ENCODE results near the gene MRPL43. TPM values are rescaled to one million over a fixed set of nuclear protein-coding genes. Genes with fewer than 3 reads are reported as not detected.
A peak's percentile ranks its signal among the peaks of the same experiment; 100 is the strongest.

MRPL43 gene
- total and polyA plus RNA-seq, 2 donors, result 55.0 to 95.1 TPM

GRCh38 chr10:101000127-101000914, 13.0 kb upstream of the MRPL43 start:
- Histone ChIP-seq H3K27me3 (ENCODE audit: control insufficient read depth in 2 of 2, insufficient read depth in 1 of 2, low read length in 1 of 2) (peaks cover 0 to 20% of the 10 kb centered on the region in 2 donors), H3K36me3 (ENCODE audit: control insufficient read depth in 2 of 2, insufficient read depth in 2 of 2, low read length in 1 of 2) (peaks cover 2% of the 10 kb centered on the region in 2 donors), H3K4me3 (ENCODE audit: low read length in 2 of 2) (peak overlapping the region; percentile 51 to 82), H3K27ac (ENCODE audit: low read depth in 1 of 2, low read length in 1 of 2) (peak overlapping the region; percentile 69 to 74), H3K4me1 (ENCODE audit: control insufficient read depth in 2 of 2, insufficient read depth in 2 of 2, low read length in 2 of 2) (peaks cover 22 to 29% of the 10 kb centered on the region in 2 donors), H3K9me3 (ENCODE audit: control insufficient read depth in 2 of 2, insufficient read depth in 1 of 2, low read length in 1 of 2) (no peaks in the 10 kb centered on the region)
- DNase-seq (ENCODE audit: low read depth in 6 of 9, low spot score in 9 of 9), result no peak
- WGBS, result 19% methylated on average over 19 of the region's 19 CpGs

- Histone ChIP-seq H3K4me3 (ENCODE audit: low read length in 2 of 2) (peak within 1 kb of the TSS; percentile 82), H3K27me3 (ENCODE audit: control insufficient read depth in 2 of 2, insufficient read depth in 1 of 2, low read length in 1 of 2) (peaks cover 0 to 20% of the 10 kb centered on the region in 2 donors), H3K36me3 (ENCODE audit: control insufficient read depth in 2 of 2, insufficient read depth in 2 of 2, low read length in 1 of 2) (peaks cover 0 to 3% of the 10 kb centered on the region in 2 donors), H3K9me3 (ENCODE audit: control insufficient read depth in 2 of 2, insufficient read depth in 1 of 2, low read length in 1 of 2) (no peaks in the 10 kb centered on the region), H3K4me1 (ENCODE audit: control insufficient read depth in 2 of 2, insufficient read depth in 2 of 2, low read length in 2 of 2) (peaks cover 22 to 29% of the 10 kb centered on the region in 2 donors), H3K27ac (ENCODE audit: low read depth in 1 of 2, low read length in 1 of 2) (peak within 1 kb of the TSS; percentile 80 to 91)
- DNase-seq (ENCODE audit: low read depth in 6 of 9, low spot score in 9 of 9), result no peak
- under 1% methylated on average over 44 of the region's 44 CpGs for WGBS
Measured at GRCh38 chr10:100999742-101000126, 12.4 kb upstream of the MRPL43 start, which contains the start of gene LZTS2. Gene LZTS2, plus strand, starts transcription at chr10:100999808. Its CDS starts 2,731 bp downstream, at chr10:101002539.

- H3K27ac ChIP-seq (ENCODE audit: low read depth in 1 of 2, low read length in 1 of 2), result peak overlapping the region; percentile 80 to 91
- no peaks in the 10 kb centered on the region for H3K9me3 ChIP-seq (ENCODE audit: control insufficient read depth in 2 of 2, insufficient read depth in 1 of 2, low read length in 1 of 2)
- H3K36me3 ChIP-seq (ENCODE audit: control insufficient read depth in 2 of 2, insufficient read depth in 2 of 2, low read length in 1 of 2), result peaks cover 0 to 6% of the 10 kb centered on the region in 2 donors
- under 1% methylated on average over 82 of the region's 83 CpGs for WGBS
- peak in 5 of 9 donors; percentile 46 to 82 (median 69) for DNase-seq (ENCODE audit: low read depth in 6 of 9, low spot score in 9 of 9)
- H3K4me1 ChIP-seq (ENCODE audit: control insufficient read depth in 2 of 2, insufficient read depth in 2 of 2, low read length in 2 of 2), result peaks cover 22 to 29% of the 10 kb centered on the region in 2 donors
- peaks cover 0 to 20% of the 10 kb centered on the region in 2 donors for H3K27me3 ChIP-seq (ENCODE audit: control insufficient read depth in 2 of 2, insufficient read depth in 1 of 2, low read length in 1 of 2)
- peak overlapping the region; percentile 82 for H3K4me3 ChIP-seq (ENCODE audit: low read length in 2 of 2)
Measured at GRCh38 chr10:100998991-100999741, 11.9 kb upstream of the MRPL43 start.

GRCh38 chr10:100998183-100998990, 11.1 kb upstream of the MRPL43 start:
- Histone ChIP-seq H3K27me3 (ENCODE audit: control insufficient read depth in 2 of 2, insufficient read depth in 1 of 2, low read length in 1 of 2) (peaks cover 0 to 20% of the 10 kb centered on the region in 2 donors), H3K27ac (ENCODE audit: low read depth in 1 of 2, low read length in 1 of 2) (peak overlapping the region; percentile 70 to 91), H3K36me3 (ENCODE audit: control insufficient read depth in 2 of 2, insufficient read depth in 2 of 2, low read length in 1 of 2) (peaks cover 3 to 11% of the 10 kb centered on the region in 2 donors), H3K4me3 (ENCODE audit: low read length in 2 of 2) (peak overlapping the region; percentile 82), H3K4me1 (ENCODE audit: control insufficient read depth in 2 of 2, insufficient read depth in 2 of 2, low read length in 2 of 2) (peaks cover 22 to 29% of the 10 kb centered on the region in 2 donors), H3K9me3 (ENCODE audit: control insufficient read depth in 2 of 2, insufficient read depth in 1 of 2, low read length in 1 of 2) (no peaks in the 10 kb centered on the region)
- peak in 6 of 9 donors; percentile 39 to 78 (median 56) for DNase-seq (ENCODE audit: low read depth in 6 of 9, low spot score in 9 of 9)
- WGBS, result 7% methylated on average over 25 of the region's 25 CpGs

GRCh38 chr10:100997360-100998182, 10.3 kb upstream of the MRPL43 start:
- Histone ChIP-seq H3K27me3 (ENCODE audit: control insufficient read depth in 2 of 2, insufficient read depth in 1 of 2, low read length in 1 of 2) (peaks cover 0 to 20% of the 10 kb centered on the region in 2 donors), H3K27ac (ENCODE audit: low read depth in 1 of 2, low read length in 1 of 2) (peak overlapping the region; percentile 70 to 91), H3K4me3 (ENCODE audit: low read length in 2 of 2) (peak overlapping the region; percentile 82), H3K9me3 (ENCODE audit: control insufficient read depth in 2 of 2, insufficient read depth in 1 of 2, low read length in 1 of 2) (no peaks in the 10 kb centered on the region), H3K4me1 (ENCODE audit: control insufficient read depth in 2 of 2, insufficient read depth in 2 of 2, low read length in 2 of 2) (peaks cover 22 to 29% of the 10 kb centered on the region in 2 donors), H3K36me3 (ENCODE audit: control insufficient read depth in 2 of 2, insufficient read depth in 2 of 2, low read length in 1 of 2) (peaks cover 8 to 15% of the 10 kb centered on the region in 2 donors)
- under 1% methylated on average over 66 of the region's 66 CpGs for WGBS
- peak in 6 of 9 donors; percentile 46 to 83 (median 62) for DNase-seq (ENCODE audit: low read depth in 6 of 9, low spot score in 9 of 9)

GRCh38 chr10:100996678-100997359, 9.5 kb upstream of the MRPL43 start:
- Histone ChIP-seq H3K36me3 (ENCODE audit: control insufficient read depth in 2 of 2, insufficient read depth in 2 of 2, low read length in 1 of 2) (peaks cover 8 to 15% of the 10 kb centered on the region in 2 donors), H3K9me3 (ENCODE audit: control insufficient read depth in 2 of 2, insufficient read depth in 1 of 2, low read length in 1 of 2) (no peaks in the 10 kb centered on the region), H3K4me3 (ENCODE audit: low read length in 2 of 2) (peak overlapping the region; percentile 82), H3K4me1 (ENCODE audit: control insufficient read depth in 2 of 2, insufficient read depth in 2 of 2, low read length in 2 of 2) (peaks cover 22 to 29% of the 10 kb centered on the region in 2 donors), H3K27me3 (ENCODE audit: control insufficient read depth in 2 of 2, insufficient read depth in 1 of 2, low read length in 1 of 2) (peaks cover 0 to 20% of the 10 kb centered on the region in 2 donors), H3K27ac (ENCODE audit: low read depth in 1 of 2, low read length in 1 of 2) (peak overlapping the region; percentile 74 to 83)
- DNase-seq (ENCODE audit: low read depth in 6 of 9, low spot score in 9 of 9), result peak in 3 of 9 donors; percentile 46 to 49 (median 47)
- 4% methylated on average over 46 of the region's 46 CpGs for WGBS

- peaks cover 0 to 9% of the 10 kb centered on the region in 2 donors for H3K27me3 ChIP-seq (ENCODE audit: control insufficient read depth in 2 of 2, insufficient read depth in 1 of 2, low read length in 1 of 2)
- H3K27ac ChIP-seq (ENCODE audit: low read depth in 1 of 2, low read length in 1 of 2), result no peak overlapping the region
- H3K4me1 ChIP-seq (ENCODE audit: control insufficient read depth in 2 of 2, insufficient read depth in 2 of 2, low read length in 2 of 2), result peaks cover 22 to 27% of the 10 kb centered on the region in 2 donors
- DNase-seq (ENCODE audit: low read depth in 6 of 9, low spot score in 9 of 9), result no peak
- no peak overlapping the region for H3K4me3 ChIP-seq (ENCODE audit: low read length in 2 of 2)
- WGBS, result 90% methylated on average over 6 of the region's 6 CpGs
- H3K9me3 ChIP-seq (ENCODE audit: control insufficient read depth in 2 of 2, insufficient read depth in 1 of 2, low read length in 1 of 2), result no peaks in the 10 kb centered on the region
- peaks cover 18 to 29% of the 10 kb centered on the region in 2 donors for H3K36me3 ChIP-seq (ENCODE audit: control insufficient read depth in 2 of 2, insufficient read depth in 2 of 2, low read length in 1 of 2)
Measured at GRCh38 chr10:100995181-100995580, 7.9 kb upstream of the MRPL43 start.

Measured in thymus (tissue), 11 donors.